GM12874 (cell line): ENCODE data around the gene PHACTR3.
A peak's percentile ranks its signal among the peaks of the same experiment; 100 is the strongest.

Source experiments
- TF ChIP-seq, protein P1 (sequence below): IDR thresholded peaks from 2 replicates; pipeline ENCODE4 v1.5.1; 2011; ENCODE audit warnings: low read depth, mild to moderate bottlenecking, control low read depth, low read length, moderate library complexity; ENCODE audit not compliant: insufficient read depth

The PHACTR3 gene

GRCh38 chr20:59745716-59746115 lies 141.4 kb downstream of the PHACTR3 start:
- TF ChIP-seq, protein P1, sequence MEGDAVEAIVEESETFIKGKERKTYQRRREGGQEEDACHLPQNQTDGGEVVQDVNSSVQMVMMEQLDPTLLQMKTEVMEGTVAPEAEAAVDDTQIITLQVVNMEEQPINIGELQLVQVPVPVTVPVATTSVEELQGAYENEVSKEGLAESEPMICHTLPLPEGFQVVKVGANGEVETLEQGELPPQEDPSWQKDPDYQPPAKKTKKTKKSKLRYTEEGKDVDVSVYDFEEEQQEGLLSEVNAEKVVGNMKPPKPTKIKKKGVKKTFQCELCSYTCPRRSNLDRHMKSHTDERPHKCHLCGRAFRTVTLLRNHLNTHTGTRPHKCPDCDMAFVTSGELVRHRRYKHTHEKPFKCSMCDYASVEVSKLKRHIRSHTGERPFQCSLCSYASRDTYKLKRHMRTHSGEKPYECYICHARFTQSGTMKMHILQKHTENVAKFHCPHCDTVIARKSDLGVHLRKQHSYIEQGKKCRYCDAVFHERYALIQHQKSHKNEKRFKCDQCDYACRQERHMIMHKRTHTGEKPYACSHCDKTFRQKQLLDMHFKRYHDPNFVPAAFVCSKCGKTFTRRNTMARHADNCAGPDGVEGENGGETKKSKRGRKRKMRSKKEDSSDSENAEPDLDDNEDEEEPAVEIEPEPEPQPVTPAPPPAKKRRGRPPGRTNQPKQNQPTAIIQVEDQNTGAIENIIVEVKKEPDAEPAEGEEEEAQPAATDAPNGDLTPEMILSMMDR, result no peak

- TF ChIP-seq, protein P1, result no peak
Measured at GRCh38 chr20:59746155-59746554, 141.8 kb downstream of the PHACTR3 start.

- TF ChIP-seq, protein P1, result no peak
Measured at GRCh38 chr20:59747671-59748515, 143.6 kb downstream of the PHACTR3 start.

- TF ChIP-seq, protein P1, result no peak
Measured at GRCh38 chr20:59748619-59749191, 144.4 kb downstream of the PHACTR3 start.

DNA sequence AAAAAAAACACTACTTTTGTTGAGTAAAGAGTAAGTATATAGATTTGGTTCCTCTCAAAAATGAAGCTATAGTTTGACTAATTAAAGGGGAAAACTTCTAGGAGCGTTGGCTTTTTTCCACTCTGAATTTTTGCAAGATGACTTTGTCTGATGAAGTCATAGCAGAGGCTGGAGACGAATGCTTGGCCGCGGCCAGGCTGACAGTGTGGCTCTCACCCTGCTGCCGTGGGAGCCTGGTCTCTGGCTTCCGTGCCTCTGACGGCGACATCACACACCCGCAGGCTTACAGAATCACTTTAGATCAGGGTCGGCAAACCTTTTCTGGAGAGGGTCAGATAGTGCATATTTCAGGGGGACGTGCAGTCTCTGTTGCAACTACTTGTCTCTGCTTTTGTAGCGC lies 145.0 kb downstream of the PHACTR3 start:
- TF ChIP-seq, protein P1, result no peak

GRCh38 chr20:59750209-59750840 lies 146.0 kb downstream of the PHACTR3 start:
- TF ChIP-seq, protein P1, result no peak

- TF ChIP-seq, protein P1, result peak; percentile 90
Measured at GRCh38 chr20:59751075-59751711, 146.9 kb downstream of the PHACTR3 start.
